Peyer's patch (tissue), 4 donors: Measurements from ENCODE around the gene ZBTB20. TPM values are rescaled to one million over a fixed set of nuclear protein-coding genes. Genes with fewer than 3 reads are reported as not detected.

Source experiments
- DNase-seq, 3 donors: peaks; one replicate each; pipeline ENCODE4 v3.0.0-alpha.2; 2017 to 2019
- H3K27ac ChIP-seq, 4 donors: fragments of 200-600 bp; sonication (generic); one replicate each; pipeline ENCODE4 v1.5.1; 2016 to 2019
- H3K27me3 ChIP-seq, 2 donors: fragments of 200-600 bp; sonication (generic); one replicate each; pipeline ENCODE4 v1.5.1; 2019
- H3K36me3 ChIP-seq, 3 donors: fragments of 200-600 bp; sonication (generic); one replicate each; pipeline ENCODE4 v1.5.1; 2016 to 2019
- H3K4me1 ChIP-seq, 4 donors: fragments of 200-600 bp; sonication (generic); one replicate each; pipeline ENCODE4 v1.5.1; 2016 to 2019
- H3K4me3 ChIP-seq, 4 donors: fragments of 200-600 bp; sonication (generic); 1 replicate in 3 of 4; 2 replicates in 1 of 4; pipeline ENCODE4 v1.5.1; 2016 to 2019; ENCODE audit warnings: mild to moderate bottlenecking in 1 of 4
- H3K9me3 ChIP-seq, 4 donors: fragments of 200-600 bp; sonication (generic); one replicate each; pipeline ENCODE4 v1.5.1; 2016 to 2019; ENCODE audit warnings: mild to moderate bottlenecking in 1 of 4
- CTCF ChIP-seq, 6 experiments: fragments of 450-650 bp in 4 of 6; fragments of 200-600 bp in 2 of 6; sonication (generic) in 1 of 6; IDR thresholded peaks; one replicate each; pipeline ENCODE4 v1.5.1; 2017 to 2019; ENCODE audit warnings: antibody characterized with exemption in 6 of 6, mild to moderate bottlenecking in 3 of 6, moderate library complexity in 1 of 6
- POLR2A ChIP-seq, 2 donors: fragments of 450-650 bp; IDR thresholded peaks; one replicate each; pipeline ENCODE4 v1.5.1; 2017; ENCODE audit warnings: antibody characterized with exemption in 2 of 2, mild to moderate bottlenecking in 2 of 2, moderate library complexity in 2 of 2
- total RNA-seq, 4 donors: library from RNA; depleted of rRNA; stranded (reverse); fragments of >200 nt; gene quantifications; one replicate each; pipeline ENCODE4 v1.1.0, GENCODE V29; 2016

ZBTB20 gene
- total RNA-seq, 4 donors from 2014 or later = 19.6 to 135 (median 57.2) TPM

DNA sequence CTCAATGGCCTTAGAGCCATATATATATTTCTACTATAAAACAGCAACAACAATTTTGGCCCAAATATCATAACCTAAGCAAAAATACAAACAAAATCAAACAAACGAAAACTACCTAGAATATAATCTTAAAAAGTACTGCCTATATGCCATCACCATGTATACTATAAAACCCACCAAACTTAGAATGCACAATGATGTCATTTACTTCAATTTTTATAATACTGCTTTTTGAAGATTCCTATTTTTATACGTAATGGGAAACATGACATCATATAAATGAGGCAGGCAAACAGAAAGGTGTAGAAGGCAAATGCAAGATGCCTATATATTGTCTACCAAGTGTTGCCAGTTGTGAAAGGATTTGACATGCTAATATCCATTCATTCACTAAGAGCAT is 550.9 kb downstream of the ZBTB20 start:
- Histone ChIP-seq H3K27me3 (no peaks in the 10 kb centered on the region), H3K4me1 (no peaks in the 10 kb centered on the region), H3K9me3 (no peaks in the 10 kb centered on the region), H3K36me3 (no peaks in the 10 kb centered on the region), H3K27ac (no peak overlapping the region), H3K4me3 (no peak overlapping the region)
- DNase-seq = no peak
- TF ChIP-seq POLR2A (IDR thresholded peaks at IDR 0.05) (no peak), CTCF (IDR thresholded peaks at IDR 0.05) (no peak)

DNA sequence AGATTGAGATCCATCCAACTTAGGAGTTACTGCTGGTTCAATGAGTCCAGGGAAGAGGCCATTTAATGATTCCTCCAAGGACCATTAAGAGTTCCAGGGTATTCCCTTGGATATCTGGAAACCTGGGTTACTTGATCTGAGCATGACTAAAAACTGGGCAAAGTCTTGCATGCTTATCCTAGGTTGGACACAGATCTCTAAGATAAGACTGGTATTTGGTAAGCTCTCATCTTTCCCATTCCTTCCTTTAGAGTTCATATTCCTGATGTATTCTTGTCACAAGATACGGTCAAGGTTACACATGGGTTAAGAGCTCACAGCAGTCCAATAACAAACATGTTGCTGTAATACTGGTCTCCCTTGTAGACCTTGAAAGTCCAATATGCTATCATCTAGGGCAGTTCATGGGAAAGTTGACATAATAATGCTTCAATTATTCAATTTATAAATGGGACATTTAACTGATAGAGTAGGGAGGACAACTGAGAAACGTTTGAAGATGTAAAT is 551.5 kb downstream of the ZBTB20 start:
- no peaks in the 10 kb centered on the region for H3K27me3 ChIP-seq
- no peak for TF ChIP-seq POLR2A (IDR thresholded peaks at IDR 0.05)
- no peak for TF ChIP-seq CTCF (IDR thresholded peaks at IDR 0.05)
- H3K9me3 ChIP-seq = no peaks in the 10 kb centered on the region

GRCh38 chr3:114590309-114591047 is 556.6 kb downstream of the ZBTB20 start:
- no peaks in the 10 kb centered on the region for H3K36me3 ChIP-seq
- H3K27me3 ChIP-seq = no peaks in the 10 kb centered on the region
- H3K9me3 ChIP-seq = no peaks in the 10 kb centered on the region
- no peak for DNase-seq
- H3K27ac ChIP-seq = no peak overlapping the region
- no peaks in the 10 kb centered on the region for H3K4me1 ChIP-seq
- no peak overlapping the region for H3K4me3 ChIP-seq
- no peak for TF ChIP-seq POLR2A (IDR thresholded peaks at IDR 0.05)
- TF ChIP-seq CTCF (IDR thresholded peaks at IDR 0.05) = no peak

More for the DNA sequence above, 551.5 kb downstream of the ZBTB20 start:
- H3K4me3 ChIP-seq = no peak overlapping the region
- DNase-seq = no peak
- no peaks in the 10 kb centered on the region for H3K4me1 ChIP-seq
- H3K27ac ChIP-seq = no peak overlapping the region
- no peaks in the 10 kb centered on the region for H3K36me3 ChIP-seq

GRCh38 chr3:114587986-114588385 is 559.1 kb downstream of the ZBTB20 start:
- DNase-seq = no peak
- H3K4me1 ChIP-seq = no peaks in the 10 kb centered on the region
- TF ChIP-seq POLR2A (IDR thresholded peaks at IDR 0.05) (no peak), CTCF (IDR thresholded peaks at IDR 0.05) (no peak)
- H3K9me3 ChIP-seq = no peaks in the 10 kb centered on the region
- H3K36me3 ChIP-seq = no peaks in the 10 kb centered on the region
- no peak overlapping the region for H3K4me3 ChIP-seq
- no peak overlapping the region for H3K27ac ChIP-seq
- H3K27me3 ChIP-seq = no peaks in the 10 kb centered on the region

GRCh38 chr3:114586119-114586518 is 561.0 kb downstream of the ZBTB20 start:
- Histone ChIP-seq H3K27me3 (no peaks in the 10 kb centered on the region), H3K9me3 (no peaks in the 10 kb centered on the region), H3K27ac (no peak overlapping the region), H3K4me1 (no peaks in the 10 kb centered on the region), H3K4me3 (no peak overlapping the region), H3K36me3 (no peaks in the 10 kb centered on the region)
- TF ChIP-seq POLR2A (IDR thresholded peaks at IDR 0.05) (no peak), CTCF (IDR thresholded peaks at IDR 0.05) (no peak)
- no peak for DNase-seq
